Measurements from ENCODE around the gene PLPPR3.
"Not testable (repeated sequence)": the region's sequence is repeated elsewhere in the genome, so short reads cannot be mapped to it uniquely, and the experiment has no call there.

The PLPPR3 gene

DNA sequence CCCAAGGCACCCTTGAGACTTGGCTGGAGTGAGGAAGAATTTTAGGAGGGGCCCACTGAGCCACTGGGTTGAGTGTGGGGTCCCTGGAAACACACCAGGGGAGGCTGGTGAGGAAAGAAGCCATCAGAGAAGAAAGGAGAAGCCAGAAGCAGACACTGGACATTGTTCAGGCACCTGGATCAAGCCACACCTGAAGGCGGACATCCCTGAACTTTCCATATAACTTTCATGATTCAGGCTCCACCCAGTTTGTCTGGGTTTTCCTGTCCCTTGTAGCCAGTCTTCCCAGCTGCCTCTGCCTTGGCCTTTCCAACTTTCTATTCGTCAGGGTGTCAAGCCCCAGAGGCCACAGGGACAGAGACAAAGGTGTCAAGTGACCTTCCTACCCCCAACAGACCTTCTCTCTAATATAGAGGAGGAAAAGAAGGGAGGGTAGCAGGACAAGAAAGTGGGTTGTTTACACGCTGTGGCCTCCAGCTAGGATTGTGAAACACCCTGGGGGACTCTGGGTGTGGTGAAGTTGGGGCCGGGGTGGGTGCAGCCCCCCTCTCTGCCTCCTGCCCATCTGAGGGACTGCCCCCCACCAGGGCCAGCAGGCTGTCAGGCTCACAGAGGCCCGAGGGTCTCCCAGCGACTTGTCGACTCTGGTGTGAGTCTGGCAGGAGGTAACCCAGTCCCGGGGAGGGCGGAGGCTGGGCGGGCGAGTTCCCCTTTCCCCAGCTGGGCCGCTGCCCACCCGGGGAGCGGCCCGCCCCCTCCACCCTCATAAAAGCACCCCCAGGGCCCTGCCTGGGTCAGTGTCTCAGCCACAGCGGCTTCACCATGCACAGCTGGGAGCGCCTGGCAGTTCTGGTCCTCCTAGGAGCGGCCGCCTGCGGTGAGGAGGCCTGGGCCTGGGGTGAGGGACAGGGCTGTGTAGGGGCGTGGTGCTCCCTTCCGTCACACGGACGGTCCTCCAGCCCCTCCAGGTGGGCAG, 37.4 kb upstream of the PLPPR3 start, which contains the start of gene CFD:
Gene CFD (plus strand): TSS at position 797 of the 976 bp plus-strand sequence. CDS start 26 bp downstream, at position 823.
- FAIRE-seq (no peak), DNase-seq (ENCODE audit: insufficient read length, low spot score) (no peak)
- TF ChIP-seq, protein P1, sequence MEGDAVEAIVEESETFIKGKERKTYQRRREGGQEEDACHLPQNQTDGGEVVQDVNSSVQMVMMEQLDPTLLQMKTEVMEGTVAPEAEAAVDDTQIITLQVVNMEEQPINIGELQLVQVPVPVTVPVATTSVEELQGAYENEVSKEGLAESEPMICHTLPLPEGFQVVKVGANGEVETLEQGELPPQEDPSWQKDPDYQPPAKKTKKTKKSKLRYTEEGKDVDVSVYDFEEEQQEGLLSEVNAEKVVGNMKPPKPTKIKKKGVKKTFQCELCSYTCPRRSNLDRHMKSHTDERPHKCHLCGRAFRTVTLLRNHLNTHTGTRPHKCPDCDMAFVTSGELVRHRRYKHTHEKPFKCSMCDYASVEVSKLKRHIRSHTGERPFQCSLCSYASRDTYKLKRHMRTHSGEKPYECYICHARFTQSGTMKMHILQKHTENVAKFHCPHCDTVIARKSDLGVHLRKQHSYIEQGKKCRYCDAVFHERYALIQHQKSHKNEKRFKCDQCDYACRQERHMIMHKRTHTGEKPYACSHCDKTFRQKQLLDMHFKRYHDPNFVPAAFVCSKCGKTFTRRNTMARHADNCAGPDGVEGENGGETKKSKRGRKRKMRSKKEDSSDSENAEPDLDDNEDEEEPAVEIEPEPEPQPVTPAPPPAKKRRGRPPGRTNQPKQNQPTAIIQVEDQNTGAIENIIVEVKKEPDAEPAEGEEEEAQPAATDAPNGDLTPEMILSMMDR (IDR thresholded peaks at IDR 0.05; ENCODE audit: insufficient read depth, missing control alignments) = no peak

DNA sequence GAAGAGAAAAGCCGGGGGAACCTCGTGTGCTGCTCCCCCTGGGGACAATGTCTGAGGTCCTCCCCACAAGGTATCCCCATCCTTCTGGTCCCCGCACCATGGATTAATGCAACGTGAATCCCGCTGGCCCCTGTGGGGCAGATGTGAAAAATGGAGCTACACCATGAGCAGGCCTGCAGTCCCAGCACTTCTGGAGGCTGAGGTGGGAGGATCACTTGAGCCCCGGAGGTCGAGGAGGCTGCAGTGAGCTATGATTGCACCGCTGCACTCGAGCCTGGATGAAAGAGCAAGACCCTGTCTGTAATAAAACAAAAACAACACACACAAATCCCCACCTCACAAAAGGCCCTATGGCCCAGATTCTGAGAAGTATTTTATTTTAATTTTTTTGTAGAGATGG, 36.5 kb upstream of the PLPPR3 start:
- TF ChIP-seq, protein P1 (IDR thresholded peaks at IDR 0.05; ENCODE audit: insufficient read depth, missing control alignments) = no peak
- no peak for FAIRE-seq
- no peak for DNase-seq (ENCODE audit: insufficient read length, low spot score)

DNA sequence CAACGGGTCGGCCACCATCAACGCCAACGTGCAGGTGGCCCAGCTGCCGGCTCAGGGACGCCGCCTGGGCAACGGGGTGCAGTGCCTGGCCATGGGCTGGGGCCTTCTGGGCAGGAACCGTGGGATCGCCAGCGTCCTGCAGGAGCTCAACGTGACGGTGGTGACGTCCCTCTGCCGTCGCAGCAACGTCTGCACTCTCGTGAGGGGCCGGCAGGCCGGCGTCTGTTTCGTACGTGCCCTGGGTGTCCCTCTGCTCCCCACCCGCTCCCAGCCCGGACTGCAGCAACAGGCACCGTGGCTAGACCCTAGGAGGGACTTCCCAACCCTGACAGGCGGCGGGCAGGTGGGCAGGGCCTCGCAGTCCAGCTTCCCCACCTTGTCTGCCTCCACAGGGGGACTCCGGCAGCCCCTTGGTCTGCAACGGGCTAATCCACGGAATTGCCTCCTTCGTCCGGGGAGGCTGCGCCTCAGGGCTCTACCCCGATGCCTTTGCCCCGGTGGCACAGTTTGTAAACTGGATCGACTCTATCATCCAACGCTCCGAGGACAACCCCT, 33.9 kb upstream of the PLPPR3 start:
- DNase-seq (ENCODE audit: insufficient read length, low spot score) = no peak
- FAIRE-seq = no peak
- TF ChIP-seq, protein P1 (IDR thresholded peaks at IDR 0.05; ENCODE audit: insufficient read depth, missing control alignments) = no peak

DNA sequence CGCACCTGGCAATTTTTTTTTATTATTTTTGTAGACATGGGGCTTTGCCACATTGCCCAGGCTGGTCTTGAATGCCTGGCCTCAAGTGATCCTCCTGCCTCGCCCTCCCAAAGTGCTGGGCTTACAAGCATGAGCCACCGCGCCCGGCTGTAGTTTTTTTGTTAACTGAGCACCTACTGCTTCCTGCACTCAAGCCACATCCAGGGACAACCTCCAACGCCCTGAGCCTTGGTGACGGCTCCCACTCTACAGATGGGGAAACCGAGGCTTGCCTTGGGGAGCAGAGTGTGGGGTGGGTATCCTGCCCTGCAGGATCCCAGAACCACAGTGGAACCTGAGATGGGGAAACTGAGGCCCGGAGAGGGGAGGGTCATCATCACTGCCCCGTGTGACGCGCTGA, 33.4 kb upstream of the PLPPR3 start:
- DNase-seq (ENCODE audit: insufficient read length, low spot score) (no peak), FAIRE-seq (no peak)
- TF ChIP-seq, protein P1 (IDR thresholded peaks at IDR 0.05; ENCODE audit: insufficient read depth, missing control alignments) = no peak

DNA sequence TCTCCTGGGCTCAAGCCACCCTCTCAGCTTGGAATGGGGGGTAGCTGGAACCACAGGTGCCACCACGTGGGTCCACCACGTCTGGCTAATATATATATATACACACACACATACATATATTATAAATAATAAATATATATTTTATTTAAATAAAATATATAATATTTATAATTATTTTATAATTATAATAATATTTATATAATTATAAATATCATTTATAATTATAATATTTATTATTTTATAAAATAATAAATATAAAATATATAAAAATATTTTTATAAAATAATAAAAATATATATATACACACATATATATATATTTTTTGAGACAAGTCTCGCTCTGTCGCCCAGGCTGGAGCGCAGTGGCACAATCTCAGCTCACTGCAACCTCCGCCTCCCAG, 32.8 kb upstream of the PLPPR3 start:
- TF ChIP-seq, protein P1 (IDR thresholded peaks at IDR 0.05; ENCODE audit: insufficient read depth, missing control alignments) = no peak
- DNase-seq (ENCODE audit: insufficient read length, low spot score) (no peak), FAIRE-seq (no peak)

DNA sequence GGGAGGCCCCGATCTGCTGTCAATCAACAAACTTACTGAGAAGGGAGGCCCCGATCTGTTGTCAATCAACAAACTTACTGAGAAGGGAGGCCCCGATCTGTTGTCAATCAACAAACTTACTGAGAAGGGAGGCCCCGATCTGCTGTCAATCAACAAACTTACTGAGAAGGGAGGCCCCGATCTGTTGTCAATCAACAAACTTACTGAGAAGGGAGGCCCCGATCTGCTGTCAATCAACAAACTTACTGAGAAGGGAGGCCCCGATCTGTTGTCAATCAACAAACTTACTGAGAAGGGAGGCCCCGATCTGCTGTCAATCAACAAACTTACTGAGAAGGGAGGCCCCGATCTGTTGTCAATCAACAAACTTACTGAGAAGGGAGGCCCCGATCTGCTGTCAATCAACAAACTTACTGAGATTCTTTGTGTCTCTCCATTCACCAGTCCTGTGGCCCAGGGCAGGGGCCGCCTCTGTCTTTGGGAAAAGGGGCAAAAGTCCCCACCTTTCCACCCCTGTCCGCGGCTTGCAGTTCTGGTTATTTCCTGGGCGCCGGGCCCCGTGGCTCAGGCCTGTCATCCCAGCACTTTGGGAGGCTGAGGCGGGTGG, 32.0 kb upstream of the PLPPR3 start:
- DNase-seq (ENCODE audit: insufficient read length, low spot score); FAIRE-seq: not testable (repeated sequence)

DNA sequence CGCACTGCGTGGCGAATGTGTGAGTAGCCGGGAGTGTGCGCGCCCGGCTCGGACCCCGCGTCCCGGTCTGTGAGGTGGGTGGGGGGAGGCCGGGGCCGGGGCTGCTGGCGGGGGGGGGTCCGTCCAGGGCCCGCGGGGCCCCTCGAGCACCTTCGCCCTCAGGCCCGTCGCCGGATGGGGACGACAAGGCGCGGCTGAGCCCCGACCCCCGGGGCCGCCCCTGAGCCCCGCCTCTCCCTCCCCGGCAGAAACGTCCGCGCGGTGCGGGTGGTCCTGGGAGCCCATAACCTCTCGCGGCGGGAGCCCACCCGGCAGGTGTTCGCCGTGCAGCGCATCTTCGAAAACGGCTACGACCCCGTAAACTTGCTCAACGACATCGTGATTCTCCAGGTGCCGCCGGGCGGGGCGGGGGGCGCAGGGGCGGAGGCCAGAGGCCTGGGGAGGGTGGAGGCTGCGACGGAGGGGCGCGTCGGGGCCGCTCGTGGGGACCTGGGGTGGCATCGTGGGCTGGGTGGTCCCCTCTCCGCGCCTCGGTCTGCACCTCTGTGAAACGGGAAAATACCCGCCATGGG, 31.3 kb upstream of the PLPPR3 start:
- no peak for DNase-seq (ENCODE audit: insufficient read length, low spot score)
- no peak for FAIRE-seq
- TF ChIP-seq, protein P1 (IDR thresholded peaks at IDR 0.05; ENCODE audit: insufficient read depth, missing control alignments) = no peak

Measured in D721Med (cell line).